Gastroesophageal sphincter (tissue), 3 donors: ENCODE measurements around the gene HOXC9.

Experiments
- POLR2A ChIP-seq, 2 donors: fragments of 450-650 bp; IDR thresholded peaks; one replicate each; pipeline ENCODE4 v1.6.1; 2017; ENCODE audit warnings: antibody characterized with exemption in 2 of 2, mild to moderate bottlenecking in 2 of 2, moderate library complexity in 1 of 2
- TF ChIP-seq, protein P1 (sequence below), 4 experiments: fragments of 200-600 bp in 2 of 4; fragments of 450-650 bp in 2 of 4; sonication (generic) in 1 of 4; IDR thresholded peaks; one replicate each; pipeline ENCODE4 v1.5.1; 2017 to 2019; ENCODE audit warnings: antibody characterized with exemption in 4 of 4, mild to moderate bottlenecking in 2 of 4, moderate library complexity in 2 of 4

GRCh38 chr12:54019091-54019811, 19.3 kb downstream of the HOXC9 start:
- no peak for TF ChIP-seq POLR2A (IDR thresholded peaks at IDR 0.05)
- TF ChIP-seq, protein P1, sequence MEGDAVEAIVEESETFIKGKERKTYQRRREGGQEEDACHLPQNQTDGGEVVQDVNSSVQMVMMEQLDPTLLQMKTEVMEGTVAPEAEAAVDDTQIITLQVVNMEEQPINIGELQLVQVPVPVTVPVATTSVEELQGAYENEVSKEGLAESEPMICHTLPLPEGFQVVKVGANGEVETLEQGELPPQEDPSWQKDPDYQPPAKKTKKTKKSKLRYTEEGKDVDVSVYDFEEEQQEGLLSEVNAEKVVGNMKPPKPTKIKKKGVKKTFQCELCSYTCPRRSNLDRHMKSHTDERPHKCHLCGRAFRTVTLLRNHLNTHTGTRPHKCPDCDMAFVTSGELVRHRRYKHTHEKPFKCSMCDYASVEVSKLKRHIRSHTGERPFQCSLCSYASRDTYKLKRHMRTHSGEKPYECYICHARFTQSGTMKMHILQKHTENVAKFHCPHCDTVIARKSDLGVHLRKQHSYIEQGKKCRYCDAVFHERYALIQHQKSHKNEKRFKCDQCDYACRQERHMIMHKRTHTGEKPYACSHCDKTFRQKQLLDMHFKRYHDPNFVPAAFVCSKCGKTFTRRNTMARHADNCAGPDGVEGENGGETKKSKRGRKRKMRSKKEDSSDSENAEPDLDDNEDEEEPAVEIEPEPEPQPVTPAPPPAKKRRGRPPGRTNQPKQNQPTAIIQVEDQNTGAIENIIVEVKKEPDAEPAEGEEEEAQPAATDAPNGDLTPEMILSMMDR (IDR thresholded peaks at IDR 0.05) = no peak
